Suprapubic skin (tissue), 3 donors: ENCODE data around the gene RPL7L1.

Source experiments
- POLR2A ChIP-seq, 2 donors: fragments of 450-650 bp; IDR thresholded peaks; one replicate each; pipeline ENCODE4 v1.6.1; 2017; ENCODE audit warnings: antibody characterized with exemption in 2 of 2, mild to moderate bottlenecking in 2 of 2, moderate library complexity in 2 of 2
- TF ChIP-seq, protein P1 (sequence below), 2 donors: fragments of 200-600 bp in 1 of 2; fragments of 450-650 bp in 1 of 2; sonication (generic) in 1 of 2; IDR thresholded peaks; one replicate each; pipeline ENCODE4 v1.5.1; 2016 to 2019; ENCODE audit warnings: antibody characterized with exemption in 2 of 2, mild to moderate bottlenecking in 1 of 2, moderate library complexity in 1 of 2

DNA sequence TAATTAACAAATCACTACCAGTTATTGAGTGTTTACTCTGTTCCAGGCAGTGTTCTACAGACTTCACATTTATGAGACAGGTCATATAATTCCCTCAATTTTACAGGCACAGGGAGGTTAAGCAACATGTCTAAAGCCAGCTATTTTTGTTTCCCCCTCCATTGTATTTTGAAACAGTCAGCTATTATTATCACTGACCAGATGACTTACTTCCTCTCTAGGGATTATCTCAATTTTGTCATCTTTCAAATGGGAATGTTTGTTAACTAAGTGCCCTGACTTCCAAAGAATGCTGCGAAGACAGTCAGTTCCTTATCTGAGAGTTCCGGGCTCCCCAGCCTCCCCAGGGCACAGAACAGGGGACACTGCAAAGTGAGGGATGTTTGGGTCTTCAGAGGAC, 44.2 kb downstream of the RPL7L1 start:
- TF ChIP-seq POLR2A (IDR thresholded peaks at IDR 0.05): no peak
- TF ChIP-seq, protein P1, sequence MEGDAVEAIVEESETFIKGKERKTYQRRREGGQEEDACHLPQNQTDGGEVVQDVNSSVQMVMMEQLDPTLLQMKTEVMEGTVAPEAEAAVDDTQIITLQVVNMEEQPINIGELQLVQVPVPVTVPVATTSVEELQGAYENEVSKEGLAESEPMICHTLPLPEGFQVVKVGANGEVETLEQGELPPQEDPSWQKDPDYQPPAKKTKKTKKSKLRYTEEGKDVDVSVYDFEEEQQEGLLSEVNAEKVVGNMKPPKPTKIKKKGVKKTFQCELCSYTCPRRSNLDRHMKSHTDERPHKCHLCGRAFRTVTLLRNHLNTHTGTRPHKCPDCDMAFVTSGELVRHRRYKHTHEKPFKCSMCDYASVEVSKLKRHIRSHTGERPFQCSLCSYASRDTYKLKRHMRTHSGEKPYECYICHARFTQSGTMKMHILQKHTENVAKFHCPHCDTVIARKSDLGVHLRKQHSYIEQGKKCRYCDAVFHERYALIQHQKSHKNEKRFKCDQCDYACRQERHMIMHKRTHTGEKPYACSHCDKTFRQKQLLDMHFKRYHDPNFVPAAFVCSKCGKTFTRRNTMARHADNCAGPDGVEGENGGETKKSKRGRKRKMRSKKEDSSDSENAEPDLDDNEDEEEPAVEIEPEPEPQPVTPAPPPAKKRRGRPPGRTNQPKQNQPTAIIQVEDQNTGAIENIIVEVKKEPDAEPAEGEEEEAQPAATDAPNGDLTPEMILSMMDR (IDR thresholded peaks at IDR 0.05): no peak
